HL-60 (cell line): Measurements from ENCODE around the gene PSG7.
"Not testable (repeated sequence)": the region's sequence is repeated elsewhere in the genome, so short reads cannot be mapped to it uniquely, and the experiment has no call there.

ENCODE experiments used
- DNase-seq, 2 experiments: peaks; one replicate each; pipeline ENCODE4 v3.0.0-alpha.2; 2010 to 2020; ENCODE audit warnings: low read depth in 1 of 2, low spot score in 1 of 2
- H3K27ac ChIP-seq: fragments of 250-450 bp; sonication (Bioruptor Pico); replicated peaks from 2 replicates; pipeline ENCODE4 v1.5.1; 2020; ENCODE audit warnings: mild to moderate bottlenecking, moderate library complexity
- H3K27me3 ChIP-seq: fragments of 250-450 bp; sonication (Bioruptor Pico); 2 replicates; pipeline ENCODE4 v1.5.1; 2021; ENCODE audit warnings: mild to moderate bottlenecking, moderate library complexity; ENCODE audit not compliant: insufficient read depth, poor library complexity, severe bottlenecking
- H3K4me3 ChIP-seq: replicated peaks from 2 replicates; pipeline ENCODE4 v1.5.1; 2011; ENCODE audit warnings: mild to moderate bottlenecking, control low read depth, low read length; ENCODE audit not compliant: insufficient read depth
- GABPA ChIP-seq: IDR thresholded peaks from 2 replicates; pipeline ENCODE4 v1.6.1; 2012; ENCODE audit warnings: low read depth
- POLR2AphosphoS5 ChIP-seq: IDR thresholded peaks from 2 replicates; pipeline ENCODE4 v1.6.1; 2012; ENCODE audit warnings: low read depth
- REST ChIP-seq: IDR thresholded peaks from 2 replicates; pipeline ENCODE4 v1.6.1; 2012; ENCODE audit warnings: low read depth; ENCODE audit not compliant: insufficient replicate concordance
- SPI1 ChIP-seq: IDR thresholded peaks from 2 replicates; pipeline ENCODE4 v1.6.1; 2012; ENCODE audit warnings: low read depth, mild to moderate bottlenecking, borderline replicate concordance
- long read RNA-seq: library from polyadenylated mRNA; unstranded; transcript quantifications from one replicate; pipeline ENCODE4 v2.0.0, GENCODE V29; 2020
- TF ChIP-seq, protein P1 (sequence below): IDR thresholded peaks from one replicate; pipeline ENCODE4 v1.5.1; 2011; ENCODE audit warnings: low read length, control low read depth, inconsistent platforms; ENCODE audit not compliant: insufficient read depth

The PSG7 gene
- long read RNA-seq = 0 reads

DNA sequence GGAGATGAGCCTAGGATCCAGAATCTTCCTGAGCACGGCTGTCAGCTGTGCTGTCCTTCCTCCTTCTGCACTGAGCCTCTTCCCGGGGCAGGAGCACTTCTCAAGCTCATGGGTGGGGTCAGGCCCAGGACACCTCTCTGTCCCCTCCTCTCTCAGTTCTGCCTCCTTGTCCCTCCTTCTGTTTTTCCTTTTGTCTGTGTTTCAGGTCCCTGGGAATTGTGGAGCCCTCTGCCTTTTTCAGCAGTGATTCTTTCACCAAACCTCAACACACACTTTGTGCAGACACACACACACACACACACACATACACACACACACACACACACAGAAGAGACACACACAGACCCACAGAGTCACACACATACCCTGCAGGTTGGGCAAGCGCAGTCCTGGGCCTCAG lies at the start of gene PSG7:
PSG7 (minus strand) TSS at position 101 of the 400 bp plus-strand sequence. CDS start 131 bp downstream, outside the sequence.
- not testable (repeated sequence) for H3K27me3 ChIP-seq, DNase-seq, H3K27ac ChIP-seq, H3K4me3 ChIP-seq

- Histone ChIP-seq H3K4me3 (no peak overlapping the region), H3K27me3 (no peaks in the 10 kb centered on the region), H3K27ac (no peak overlapping the region)
- DNase-seq = no peak
- TF ChIP-seq POLR2AphosphoS5 (no peak), REST (no peak), SPI1 (no peak), GABPA (no peak)
- TF ChIP-seq, protein P1, sequence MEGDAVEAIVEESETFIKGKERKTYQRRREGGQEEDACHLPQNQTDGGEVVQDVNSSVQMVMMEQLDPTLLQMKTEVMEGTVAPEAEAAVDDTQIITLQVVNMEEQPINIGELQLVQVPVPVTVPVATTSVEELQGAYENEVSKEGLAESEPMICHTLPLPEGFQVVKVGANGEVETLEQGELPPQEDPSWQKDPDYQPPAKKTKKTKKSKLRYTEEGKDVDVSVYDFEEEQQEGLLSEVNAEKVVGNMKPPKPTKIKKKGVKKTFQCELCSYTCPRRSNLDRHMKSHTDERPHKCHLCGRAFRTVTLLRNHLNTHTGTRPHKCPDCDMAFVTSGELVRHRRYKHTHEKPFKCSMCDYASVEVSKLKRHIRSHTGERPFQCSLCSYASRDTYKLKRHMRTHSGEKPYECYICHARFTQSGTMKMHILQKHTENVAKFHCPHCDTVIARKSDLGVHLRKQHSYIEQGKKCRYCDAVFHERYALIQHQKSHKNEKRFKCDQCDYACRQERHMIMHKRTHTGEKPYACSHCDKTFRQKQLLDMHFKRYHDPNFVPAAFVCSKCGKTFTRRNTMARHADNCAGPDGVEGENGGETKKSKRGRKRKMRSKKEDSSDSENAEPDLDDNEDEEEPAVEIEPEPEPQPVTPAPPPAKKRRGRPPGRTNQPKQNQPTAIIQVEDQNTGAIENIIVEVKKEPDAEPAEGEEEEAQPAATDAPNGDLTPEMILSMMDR = no peak
Measured at GRCh38 chr19:42985588-42985987, 48.6 kb upstream of the PSG7 start.

DNA sequence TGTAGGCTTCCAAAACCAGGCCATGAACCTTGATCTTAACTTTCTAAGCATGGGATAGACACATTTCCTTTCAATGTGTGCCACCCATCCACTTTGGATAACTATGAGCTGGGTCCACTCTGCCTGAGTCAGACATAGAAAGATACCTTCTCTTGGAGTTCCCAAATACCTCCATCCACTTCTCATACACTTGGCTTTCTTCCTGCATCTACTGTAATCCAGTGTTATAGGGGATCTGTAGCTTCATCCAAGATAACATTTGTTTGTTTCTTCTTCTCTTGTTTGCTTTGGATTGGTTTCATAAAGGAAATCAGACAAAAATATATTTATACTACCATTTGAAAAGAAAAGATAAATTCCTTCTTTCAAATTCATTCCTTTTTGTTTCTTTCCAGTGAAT lies 45.1 kb upstream of the PSG7 start:
- DNase-seq, H3K27ac ChIP-seq, H3K27me3 ChIP-seq, H3K4me3 ChIP-seq: not testable (repeated sequence)

GRCh38 chr19:42971451-42971850 lies 34.4 kb upstream of the PSG7 start:
- H3K27me3 ChIP-seq, DNase-seq, H3K4me3 ChIP-seq, H3K27ac ChIP-seq: not testable (repeated sequence)

- Histone ChIP-seq H3K27me3 (no peaks in the 10 kb centered on the region), H3K27ac (no peak overlapping the region), H3K4me3 (no peak overlapping the region)
- TF ChIP-seq SPI1 (no peak), GABPA (no peak), REST (no peak)
- TF ChIP-seq, protein P1 = no peak
- no peak for DNase-seq
Measured at GRCh38 chr19:42965176-42965575, 28.2 kb upstream of the PSG7 start.
